ENCODE results near the gene CCDC27.

CCDC27 gene

GRCh38 chr1:3774946-3775489, 22.8 kb downstream of the CCDC27 start:
- no peak for DNase-seq (ENCODE audit: low read depth in 2 of 2)

GRCh38 chr1:3775490-3776230, 23.4 kb downstream of the CCDC27 start:
- DNase-seq (ENCODE audit: low read depth in 2 of 2): peak in 1 of 2 donors; percentile 47

GRCh38 chr1:3776231-3776961, 24.1 kb downstream of the CCDC27 start:
- no peak for DNase-seq (ENCODE audit: low read depth in 2 of 2)

GRCh38 chr1:3777078-3777547, 24.9 kb downstream of the CCDC27 start:
- no peak for DNase-seq (ENCODE audit: low read depth in 2 of 2)

GRCh38 chr1:3777647-3778589, 25.7 kb downstream of the CCDC27 start:
- no peak for DNase-seq (ENCODE audit: low read depth in 2 of 2)

- DNase-seq (ENCODE audit: low read depth in 2 of 2): no peak
Measured at GRCh38 chr1:3778590-3779264, 26.5 kb downstream of the CCDC27 start.

- no peak for DNase-seq (ENCODE audit: low read depth in 2 of 2)
Measured at GRCh38 chr1:3779265-3779911, 27.1 kb downstream of the CCDC27 start.

- no peak for DNase-seq (ENCODE audit: low read depth in 2 of 2)
Measured at GRCh38 chr1:3779912-3780416, 27.7 kb downstream of the CCDC27 start.

- DNase-seq (ENCODE audit: low read depth in 2 of 2): no peak
Measured at GRCh38 chr1:3780901-3781300, 28.7 kb downstream of the CCDC27 start.

GRCh38 chr1:3783651-3784474, 31.6 kb downstream of the CCDC27 start:
- no peak for DNase-seq (ENCODE audit: low read depth in 2 of 2)

- DNase-seq (ENCODE audit: low read depth in 2 of 2): no peak
Measured at GRCh38 chr1:3785045-3785444, 32.8 kb downstream of the CCDC27 start.

- DNase-seq (ENCODE audit: low read depth in 2 of 2): no peak
Measured at GRCh38 chr1:3785456-3786157, 33.4 kb downstream of the CCDC27 start.

- no peak for DNase-seq (ENCODE audit: low read depth in 2 of 2)
Measured at GRCh38 chr1:3786468-3787348, 34.5 kb downstream of the CCDC27 start.

- DNase-seq (ENCODE audit: low read depth in 2 of 2): peak in 1 of 2 donors; percentile 55
Measured at GRCh38 chr1:3787349-3787715, 35.1 kb downstream of the CCDC27 start.

GRCh38 chr1:3787745-3788605, 35.7 kb downstream of the CCDC27 start:
- no peak for DNase-seq (ENCODE audit: low read depth in 2 of 2)

- no peak for DNase-seq (ENCODE audit: low read depth in 2 of 2)
Measured at GRCh38 chr1:3788756-3789420, 36.6 kb downstream of the CCDC27 start.

All from stimulated activated CD4-positive, alpha-beta T cell treated with anti-CD3 and anti-CD28 coated beads, Interleukin-4, amount 100 ng/mL, for 48 hours (primary cell).